Skin of body (tissue), 2 donors: Measurements from ENCODE around the gene STAMBP. TPM values are rescaled to one million over a fixed set of nuclear protein-coding genes. Genes with fewer than 3 reads are reported as not detected.
A peak's percentile ranks its signal among the peaks of the same experiment; 100 is the strongest.
"Not testable (repeated sequence)": the region's sequence is repeated elsewhere in the genome, so short reads cannot be mapped to it uniquely, and the experiment has no call there.

Experiments
- DNase-seq: peaks from one replicate; lab custom pipeline; 2025; lab: John Stamatoyannopoulos, UW
- total RNA-seq: library from RNA; depleted of rRNA; stranded (reverse); fragments of >200 nt; gene quantifications from one replicate; pipeline ENCODE4 v1.2.3, GENCODE V29; 2014

Gene STAMBP
- total RNA-seq = 15.5 TPM

DNA sequence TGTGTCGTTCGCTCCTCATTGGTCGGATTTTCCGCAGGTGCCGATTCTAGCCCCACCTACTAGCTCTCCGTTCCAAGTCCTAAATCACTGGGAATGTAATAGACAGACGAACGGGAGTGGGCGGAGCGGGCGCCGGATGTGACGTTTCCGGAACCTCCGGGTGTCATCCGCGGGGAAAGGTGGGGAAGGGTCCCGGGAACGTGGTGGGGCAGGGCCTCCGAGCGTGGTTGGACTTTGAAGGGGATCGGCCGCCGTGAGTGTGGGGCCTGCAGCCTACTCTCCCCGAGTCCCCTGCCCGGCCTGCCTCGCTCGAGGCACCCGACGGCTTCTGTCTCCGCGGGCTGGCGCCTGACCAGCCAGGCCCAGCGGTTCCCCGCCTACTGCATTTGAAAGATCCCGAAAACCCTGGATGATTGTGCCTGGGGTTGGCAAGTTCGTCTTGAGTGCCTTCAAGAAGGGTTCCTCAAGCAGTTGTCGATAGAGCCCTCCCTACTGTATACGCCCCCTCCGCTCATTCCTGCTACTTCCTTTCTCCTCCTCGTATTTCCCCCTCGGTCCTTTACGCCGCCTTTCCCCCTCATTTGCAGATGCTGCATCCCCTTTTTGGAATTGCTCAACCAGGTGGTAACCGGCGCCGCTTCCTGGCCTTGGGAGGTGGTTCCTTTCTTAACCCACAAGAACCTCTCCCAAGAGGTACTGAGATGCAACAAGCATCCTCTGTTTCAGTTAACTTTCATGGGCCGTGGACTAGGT, at the start of gene STAMBP:
Gene STAMBP (plus strand): TSS at position 144 of the 753 bp plus-strand sequence. CDS start 1,896 bp downstream, outside the sequence.
- peak; percentile 98 for DNase-seq

DNA sequence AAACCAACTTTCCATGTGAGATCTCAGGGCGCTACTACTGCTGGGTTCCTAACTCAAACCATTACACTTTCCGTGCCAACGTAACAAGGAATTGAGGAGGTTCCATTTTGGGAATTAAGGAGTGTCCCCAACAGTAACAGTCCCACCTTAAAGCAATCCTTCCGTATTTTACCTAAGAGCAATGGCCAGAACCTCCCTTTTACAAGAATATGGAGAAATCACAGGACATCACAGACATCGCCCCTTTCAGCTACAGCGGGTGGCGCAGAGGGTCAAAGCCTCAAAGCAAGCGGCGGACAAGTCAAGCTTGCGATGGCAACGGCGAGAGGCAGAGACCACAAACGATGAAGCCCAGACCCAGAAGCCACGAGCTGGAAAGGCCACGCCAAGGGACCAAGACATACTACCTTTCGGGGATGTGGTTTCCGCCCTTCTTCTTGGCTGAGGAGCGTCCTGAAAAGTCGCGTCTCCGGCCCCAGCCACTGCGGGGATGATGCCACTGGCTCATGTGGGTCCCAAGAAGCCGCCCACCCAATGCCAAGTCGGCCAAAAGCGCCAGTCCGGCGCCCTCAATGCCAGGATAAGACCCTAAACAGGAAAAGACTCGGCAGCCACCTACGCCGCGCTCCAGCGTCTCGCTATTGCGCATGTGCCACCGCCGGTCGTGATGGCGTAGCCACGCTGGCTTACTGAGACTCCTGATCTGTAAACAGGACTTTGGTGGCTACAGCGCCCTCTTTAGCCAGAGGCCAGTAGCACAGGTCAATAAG, 49.1 kb upstream of the STAMBP start, which contains the start of gene DUSP11:
Gene DUSP11 (minus strand): TSS at position 637 of the 770 bp plus-strand sequence. CDS start 129 bp downstream, at position 508.
- peak; percentile 94 for DNase-seq

DNA sequence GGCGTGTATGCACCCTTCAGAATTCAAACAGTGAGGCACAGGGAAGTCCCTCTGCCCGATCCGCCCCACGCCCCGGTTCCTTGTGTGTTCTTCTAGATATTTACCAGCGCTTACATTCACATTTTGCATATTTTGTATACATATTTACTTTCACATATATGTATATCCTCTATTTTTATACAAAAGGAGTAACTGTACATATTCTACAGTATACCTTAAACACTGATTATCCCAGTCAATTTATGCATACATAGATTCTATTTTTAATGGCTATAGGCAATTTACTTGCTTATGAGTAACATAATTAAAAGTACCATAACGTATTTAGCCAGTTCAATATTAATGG, 48.6 kb upstream of the STAMBP start:
- DNase-seq = no peak

DNA sequence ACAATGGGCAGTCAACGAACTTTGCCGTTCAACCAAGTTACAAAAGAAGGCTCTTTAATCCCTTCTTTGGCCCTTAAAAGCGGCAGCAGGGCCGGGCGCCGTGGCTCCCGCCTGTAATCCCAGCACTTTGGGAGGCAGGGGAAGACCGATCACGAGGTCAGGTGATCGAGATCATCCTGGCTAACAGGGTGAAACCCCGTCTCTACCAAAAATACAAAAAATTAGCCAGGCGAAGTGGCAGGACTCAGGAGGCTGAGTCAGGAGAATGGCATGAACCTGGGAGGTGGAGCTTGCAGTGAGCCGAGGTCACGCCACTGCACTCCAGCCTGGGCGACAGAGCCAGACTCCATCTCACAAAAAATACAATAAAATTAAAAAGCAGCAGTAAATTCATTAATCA, 45.4 kb upstream of the STAMBP start:
- not testable (repeated sequence) for DNase-seq

DNA sequence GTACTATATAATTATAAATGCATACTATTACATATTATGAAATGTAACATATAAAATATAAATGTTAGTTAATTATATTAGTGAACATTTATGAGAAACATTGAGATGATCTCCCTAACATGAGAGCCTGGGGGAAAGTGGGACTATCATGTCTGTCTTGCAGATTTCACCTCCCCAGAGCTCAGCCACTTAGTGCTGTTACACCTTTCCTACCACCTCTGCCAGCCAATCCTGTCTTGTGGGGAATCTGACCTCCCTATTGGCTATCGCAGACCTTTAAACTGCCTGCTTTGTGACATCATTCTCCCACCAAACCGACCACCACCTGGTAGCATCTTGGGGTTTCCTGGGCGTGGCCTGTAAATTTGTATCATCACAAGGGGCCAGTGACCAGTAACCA, 44.9 kb upstream of the STAMBP start, which contains the start of gene C2orf78:
Gene C2orf78 (plus strand): TSS at position 301 of the 400 bp plus-strand sequence. CDS start 127 bp downstream, outside the sequence.
- DNase-seq = not testable (repeated sequence)

DNA sequence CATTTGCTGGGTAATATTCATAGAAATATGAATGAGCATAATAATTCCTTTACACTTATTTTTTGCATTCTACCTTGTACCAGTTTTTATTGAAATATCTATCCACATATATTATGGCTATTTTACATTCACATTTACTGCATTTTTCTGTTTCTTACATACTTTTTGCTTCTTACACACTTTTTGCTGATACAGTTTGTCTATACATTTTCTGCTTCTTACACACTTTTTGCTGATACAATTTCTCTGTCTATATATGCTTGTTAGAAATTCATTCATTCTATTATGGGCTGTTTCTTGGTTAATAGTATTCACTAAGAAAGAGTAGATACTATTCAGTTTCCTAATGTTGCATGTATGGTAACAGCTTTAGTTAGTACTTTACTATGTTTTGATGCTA, 16.9 kb upstream of the STAMBP start:
- DNase-seq = no peak

DNA sequence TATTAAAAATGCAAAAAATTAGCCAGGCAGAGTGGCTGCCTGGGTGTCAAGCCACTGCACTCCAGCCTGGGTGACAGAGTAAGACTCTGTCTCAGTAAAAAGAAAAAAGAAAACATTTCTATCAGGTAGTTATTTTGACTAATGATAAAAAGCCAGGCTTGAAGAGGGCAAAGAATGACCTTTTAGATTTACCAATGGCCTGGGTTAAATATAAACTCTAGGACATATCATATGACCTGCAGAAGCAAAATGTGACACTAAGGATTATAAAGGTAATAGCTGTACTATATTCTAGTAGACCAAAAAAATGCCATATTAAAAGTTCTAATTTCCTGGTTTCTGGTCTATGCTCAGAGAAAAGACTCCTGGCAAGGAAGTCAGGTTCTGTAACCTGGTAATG, 16.1 kb upstream of the STAMBP start:
- no peak for DNase-seq

DNA sequence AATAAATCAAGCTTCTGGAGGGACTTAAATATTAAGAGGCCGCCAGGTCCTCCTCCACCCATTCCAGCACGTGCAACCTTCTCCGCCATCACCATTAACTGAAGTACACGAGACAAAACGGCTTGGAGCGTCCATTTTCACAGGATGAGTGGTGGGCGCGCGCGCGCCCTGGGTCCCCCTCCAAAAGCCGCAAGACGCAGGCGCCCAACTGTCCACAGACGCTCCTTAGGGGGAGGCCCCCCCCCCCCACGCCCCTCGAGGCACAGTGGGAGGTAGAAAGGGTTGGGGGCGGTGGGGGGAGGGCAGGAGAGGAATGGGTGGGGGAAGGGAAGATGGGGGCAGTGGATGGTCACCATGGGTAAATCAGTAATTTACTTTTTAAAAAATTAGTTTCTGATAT, 10.5 kb upstream of the STAMBP start:
- no peak for DNase-seq

DNA sequence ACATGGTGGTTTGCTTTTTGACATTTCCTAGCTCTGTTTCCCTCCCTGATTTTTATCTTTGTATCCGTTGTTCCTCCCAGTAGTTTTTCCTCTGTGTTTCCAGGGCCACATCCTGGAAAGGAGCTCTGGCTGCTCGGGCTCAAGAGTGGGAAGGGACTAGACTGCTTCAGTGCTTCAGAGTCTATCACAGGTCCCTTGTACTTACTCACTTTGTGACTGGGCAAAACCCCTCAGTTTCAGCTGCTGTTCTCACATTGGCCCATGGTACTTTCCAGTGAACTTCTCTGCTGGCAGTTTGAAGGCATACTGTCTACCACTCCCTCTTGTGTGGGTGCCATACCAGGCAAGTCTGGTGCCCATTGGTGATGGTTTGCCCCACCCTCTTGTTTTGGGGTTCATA, 7.5 kb upstream of the STAMBP start:
- DNase-seq = no peak

DNA sequence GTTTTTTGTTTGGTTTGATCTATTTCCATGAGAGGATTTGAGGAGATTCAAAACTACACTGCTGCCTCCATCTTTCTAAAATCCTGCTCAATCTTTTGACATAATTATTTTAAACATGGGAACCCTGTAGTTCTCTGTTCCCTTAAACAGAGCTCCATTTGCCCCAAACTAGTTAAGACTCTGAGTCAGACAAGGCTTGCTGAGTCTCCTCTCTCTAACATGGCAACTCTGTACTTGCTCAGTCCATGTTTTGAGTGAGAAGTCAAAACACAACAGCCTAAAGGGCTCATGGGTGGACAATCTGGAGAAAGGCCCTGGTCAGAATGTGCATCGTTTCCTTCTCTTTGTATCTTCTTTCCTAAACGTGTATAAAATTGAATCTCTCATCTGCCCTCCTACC, 7.1 kb upstream of the STAMBP start:
- DNase-seq = no peak

DNA sequence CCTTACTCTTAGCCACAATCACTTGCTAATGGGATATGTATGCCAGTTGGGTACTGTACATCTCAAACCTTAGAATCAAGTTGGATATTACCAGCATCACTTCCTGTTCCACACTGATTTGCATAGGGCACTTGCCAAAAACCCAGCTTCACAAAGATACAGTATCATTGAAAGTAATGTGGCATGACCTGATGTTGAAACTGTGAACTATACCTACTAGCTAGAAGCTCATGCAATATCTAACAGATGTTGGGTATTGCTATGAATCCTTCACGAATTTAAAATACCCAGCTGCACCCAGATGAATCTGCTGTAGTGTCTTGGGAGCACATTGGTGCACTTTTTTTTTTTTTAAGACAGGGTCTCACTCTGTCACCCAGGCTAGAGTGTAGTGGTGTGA, 6.5 kb upstream of the STAMBP start:
- no peak for DNase-seq

DNA sequence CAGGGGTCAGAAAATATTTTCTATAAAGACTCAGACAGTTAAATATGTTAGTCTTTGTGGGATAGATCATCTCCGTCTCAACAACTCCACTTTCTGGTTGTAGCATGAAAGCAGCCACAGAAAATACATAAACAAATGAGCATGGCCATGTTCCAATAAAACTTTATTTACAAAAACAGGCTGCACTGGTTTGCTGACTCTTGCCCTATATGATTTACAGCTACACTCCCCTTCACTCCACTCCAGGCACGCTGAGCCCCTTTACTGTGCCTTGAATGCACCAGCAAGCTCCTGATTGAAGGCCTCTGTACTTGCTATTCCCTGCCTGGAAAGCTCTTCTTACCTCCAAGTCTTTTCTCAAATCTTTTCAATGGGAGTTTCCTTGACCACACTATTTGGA, 5.8 kb upstream of the STAMBP start:
- no peak for DNase-seq

DNA sequence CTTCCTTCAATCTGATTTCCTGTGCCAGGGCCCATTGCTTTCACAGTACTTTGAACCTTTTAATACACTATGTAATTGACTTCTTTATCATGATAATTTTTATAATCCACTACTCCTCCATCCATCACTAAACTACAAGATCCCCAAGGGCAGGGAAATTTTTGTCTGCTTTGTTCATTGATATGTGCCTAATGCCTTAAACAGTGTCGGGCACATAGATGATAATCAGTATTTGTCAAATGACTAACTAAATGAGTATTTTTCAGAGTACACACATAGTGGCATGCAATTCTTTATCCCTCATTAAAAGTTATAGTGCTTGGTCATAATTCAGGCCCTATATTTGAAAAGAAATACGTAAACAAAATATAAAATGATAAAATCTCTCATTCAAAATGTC, 5.3 kb upstream of the STAMBP start:
- DNase-seq = no peak

DNA sequence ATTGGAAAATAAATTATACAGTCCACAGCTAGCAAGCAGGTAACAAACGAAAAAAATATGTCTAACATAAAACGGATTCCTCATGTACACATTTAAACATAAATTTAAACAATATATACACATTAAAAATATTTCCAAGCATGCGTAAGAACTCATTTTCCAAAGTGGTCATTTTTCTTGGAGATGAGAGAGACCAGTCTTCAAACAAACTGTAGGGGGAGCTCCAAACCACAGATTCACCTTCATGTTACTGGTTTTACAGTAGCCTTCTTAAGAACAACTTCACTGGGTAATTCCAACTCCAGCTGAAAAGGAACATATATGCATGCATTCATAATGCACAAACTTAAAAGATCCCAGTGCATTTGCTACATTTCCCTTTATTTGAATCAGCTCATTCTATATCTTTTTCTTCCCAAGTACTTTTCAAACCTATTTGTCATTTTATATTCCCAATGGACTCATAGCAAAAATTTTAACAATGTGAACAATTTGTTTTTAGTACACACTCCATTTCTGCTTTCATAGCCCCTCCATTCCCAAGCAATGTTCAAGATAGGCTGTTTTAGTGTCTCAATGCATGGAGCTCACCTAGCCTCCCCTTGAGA, 4.7 kb upstream of the STAMBP start:
- DNase-seq = peak; percentile 67

DNA sequence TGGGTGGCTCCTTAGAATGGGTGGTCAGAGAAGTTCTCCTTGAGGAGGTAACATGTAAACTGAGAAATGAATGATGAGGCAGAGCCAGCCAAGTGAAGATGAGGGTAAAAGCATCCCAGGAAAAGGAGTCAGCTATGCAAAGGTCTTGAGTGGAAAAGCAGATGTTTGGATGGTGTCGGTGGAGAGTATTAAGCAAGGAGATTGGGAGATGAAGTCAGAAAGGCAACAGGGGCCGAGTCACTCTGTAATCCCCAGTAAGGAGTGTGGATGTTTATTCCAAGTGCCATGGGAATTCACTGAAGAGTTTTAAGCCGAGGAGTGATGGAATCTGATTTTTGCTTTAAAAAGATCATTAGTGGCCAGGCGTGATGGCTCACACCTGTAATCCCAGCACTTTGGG, 3.4 kb upstream of the STAMBP start:
- DNase-seq = no peak

DNA sequence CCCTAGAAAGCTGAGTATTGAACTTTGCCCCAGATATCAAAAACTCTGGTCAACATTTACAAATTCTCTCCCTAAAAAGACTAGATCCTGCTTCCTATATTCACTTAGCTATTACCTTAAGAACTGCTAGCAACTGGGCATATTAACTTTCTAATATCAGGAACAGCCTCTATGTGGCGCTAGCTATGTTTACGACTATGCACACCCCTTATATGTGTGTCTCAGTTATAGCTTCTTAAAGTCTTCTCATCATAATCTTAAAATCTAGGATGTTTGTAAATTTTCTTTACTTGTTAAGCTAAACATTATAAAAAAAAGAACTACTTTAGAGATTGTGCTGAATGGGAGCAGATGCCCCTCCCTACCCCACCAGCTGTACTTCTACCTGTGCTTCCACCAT, 1.7 kb upstream of the STAMBP start:
- no peak for DNase-seq

DNA sequence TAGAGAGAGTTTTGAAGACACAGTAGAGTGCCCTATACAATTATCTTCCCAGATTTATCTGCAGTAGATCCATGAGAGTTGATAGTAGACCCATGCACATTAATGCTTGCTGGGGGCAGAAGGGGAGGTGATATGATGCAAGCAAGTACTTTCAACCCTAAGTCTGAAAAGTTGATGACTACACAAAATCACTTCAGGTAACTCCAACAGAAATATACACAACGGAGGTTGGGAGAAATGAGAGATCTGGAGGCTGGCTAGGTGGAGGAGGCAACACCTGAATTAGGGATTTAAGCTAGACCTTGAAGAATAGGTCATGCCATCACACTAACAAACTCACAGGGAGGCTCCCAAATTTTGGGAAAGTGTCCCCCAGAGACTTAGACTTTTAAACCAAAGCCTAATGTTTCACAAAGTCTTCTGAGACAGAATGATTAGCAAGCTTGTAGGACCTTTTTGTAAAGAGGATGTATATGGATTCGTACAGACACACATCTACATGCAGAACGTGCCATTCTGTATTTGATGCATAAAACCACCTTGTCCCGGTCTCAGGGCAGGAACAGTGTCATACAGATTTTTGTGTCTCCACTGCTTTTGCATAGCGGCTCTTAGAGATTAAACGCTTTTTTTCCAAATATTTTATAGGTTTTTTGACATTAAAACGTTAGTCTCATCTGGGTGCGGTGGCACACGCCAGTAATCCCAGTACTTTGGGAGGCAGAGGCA, 937 bp upstream of the STAMBP start:
- no peak for DNase-seq

DNA sequence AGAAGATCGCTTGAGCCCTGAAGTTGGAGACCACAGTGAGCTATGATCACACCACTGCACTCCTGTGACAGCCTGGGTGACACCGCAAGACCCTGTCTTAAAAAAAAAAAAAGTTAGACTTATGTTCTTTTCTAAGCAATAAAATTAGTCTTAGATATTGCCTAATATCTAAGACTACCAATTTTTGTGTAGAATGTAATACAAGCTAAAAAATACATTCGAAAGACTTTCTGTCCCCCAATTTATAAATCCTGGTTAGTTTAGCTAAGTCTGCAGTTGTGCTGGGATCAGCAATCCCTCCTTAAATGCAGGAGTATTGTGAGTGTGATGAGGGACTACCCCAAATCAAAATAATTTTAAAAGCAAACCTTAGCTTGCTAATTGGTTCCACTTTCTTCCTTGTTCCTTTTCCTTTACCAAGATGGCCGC, 358 bp upstream of the STAMBP start:
- no peak for DNase-seq

DNA sequence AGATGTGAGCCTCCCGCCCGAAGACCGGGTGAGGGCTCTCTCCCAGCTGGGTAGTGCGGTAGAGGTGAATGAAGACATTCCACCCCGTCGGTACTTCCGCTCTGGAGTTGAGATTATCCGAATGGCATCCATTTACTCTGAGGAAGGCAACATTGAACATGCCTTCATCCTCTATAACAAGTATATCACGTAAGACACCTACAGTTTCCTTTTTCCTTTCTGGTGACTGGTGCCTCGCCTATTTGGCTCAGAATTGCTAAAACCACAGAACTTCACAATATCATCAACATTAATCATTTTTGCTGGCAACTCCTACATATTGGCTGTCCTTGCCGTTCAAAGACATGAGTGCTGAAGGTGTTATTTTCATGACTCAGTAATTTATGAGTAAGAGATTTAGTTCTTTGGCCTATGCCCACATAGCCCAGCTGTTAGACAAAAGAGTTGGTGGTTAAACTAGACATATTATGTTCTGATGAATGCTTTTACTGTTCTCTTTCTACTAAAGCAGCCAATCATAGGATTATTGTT, 2.2 kb downstream of the STAMBP start:
- no peak for DNase-seq

DNA sequence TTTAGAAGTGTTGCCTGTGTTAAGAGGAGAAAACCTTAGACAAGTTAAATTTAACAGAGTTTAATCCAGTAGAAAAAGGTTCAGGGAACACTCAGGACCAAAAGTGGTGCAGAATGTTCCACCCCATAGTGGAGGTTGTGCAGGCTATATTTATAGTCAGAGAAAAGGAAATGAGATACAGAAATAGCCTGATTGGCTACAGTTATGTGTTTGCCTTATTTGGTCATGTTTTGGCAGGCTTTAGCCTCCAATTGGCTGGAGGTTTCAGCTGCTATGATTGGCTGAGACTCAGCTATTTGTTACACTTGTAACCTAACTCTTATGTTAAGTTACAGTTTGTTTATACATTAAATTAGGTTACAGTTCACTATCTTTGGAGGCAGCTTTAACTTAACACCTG, 4.2 kb downstream of the STAMBP start:
- no peak for DNase-seq
